GM10847 (cell line): ENCODE measurements around the gene HNRNPA3.

Experiments used
- POLR2A ChIP-seq: IDR thresholded peaks from 2 replicates; pipeline ENCODE4 v1.6.1; 2011; ENCODE audit not compliant: insufficient read length; ENCODE audit errors: extremely low read depth

Gene HNRNPA3

DNA sequence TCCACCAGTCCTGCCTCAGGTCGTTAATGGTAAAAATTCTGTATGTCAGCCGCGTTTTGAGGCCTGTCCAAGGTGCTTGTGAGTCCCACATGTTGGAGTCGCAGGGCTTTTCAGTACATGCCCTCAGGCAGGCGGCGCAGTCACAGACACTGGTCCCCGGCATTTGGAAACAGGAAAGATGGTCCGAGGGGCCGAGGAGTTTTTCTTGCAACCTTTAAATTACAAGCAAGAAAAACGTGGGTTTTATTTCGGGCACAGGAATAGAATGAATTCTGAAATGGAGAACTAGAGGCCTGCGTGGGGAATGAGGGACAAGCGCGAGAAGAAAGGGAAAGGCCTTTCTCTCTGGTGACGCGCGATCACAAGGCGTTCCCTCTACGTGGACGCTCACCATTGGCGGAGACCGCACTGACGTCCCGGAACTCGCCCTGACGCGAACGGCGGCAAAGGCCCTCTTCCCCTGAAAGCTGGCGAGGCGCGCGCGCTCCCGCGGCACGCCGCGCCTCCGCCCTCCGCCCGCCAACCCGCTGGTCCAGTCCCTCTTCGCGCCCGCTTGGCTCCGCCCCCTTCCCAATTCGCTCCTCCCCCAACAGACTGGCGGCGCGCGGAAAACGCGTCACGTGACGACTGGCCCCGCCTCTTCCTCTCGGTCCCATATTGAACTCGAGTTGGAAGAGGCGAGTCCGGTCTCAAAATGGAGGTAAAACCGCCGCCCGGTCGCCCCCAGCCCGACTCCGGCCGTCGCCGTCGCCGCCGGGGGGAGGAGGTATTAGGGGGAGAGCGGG lies at the start of gene HNRNPA3:
HNRNPA3 (plus strand) TSS at position 689 of the 785 bp plus-strand sequence; CDS start at position 695, 6 bp downstream.
- TF ChIP-seq POLR2A, result peak; percentile 37

DNA sequence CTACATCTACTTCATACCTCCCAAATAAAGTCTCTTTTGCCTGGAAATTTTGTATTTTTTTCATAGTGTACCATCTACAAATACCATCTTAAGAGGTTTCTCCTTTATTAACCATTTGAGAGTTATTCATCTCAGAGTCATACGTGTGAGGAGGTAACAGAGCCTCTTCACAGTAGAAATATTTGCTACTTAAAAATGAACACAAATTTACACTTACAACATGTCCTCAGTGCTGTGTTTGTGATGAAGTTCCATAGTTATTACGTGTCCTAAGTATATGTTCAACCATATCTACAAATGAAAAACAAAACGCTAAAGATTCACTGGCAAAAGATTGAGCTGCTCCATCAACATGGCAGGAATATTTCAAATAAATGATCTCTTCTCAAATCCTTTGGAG lies 48.5 kb upstream of the HNRNPA3 start:
- no peak for TF ChIP-seq POLR2A

DNA sequence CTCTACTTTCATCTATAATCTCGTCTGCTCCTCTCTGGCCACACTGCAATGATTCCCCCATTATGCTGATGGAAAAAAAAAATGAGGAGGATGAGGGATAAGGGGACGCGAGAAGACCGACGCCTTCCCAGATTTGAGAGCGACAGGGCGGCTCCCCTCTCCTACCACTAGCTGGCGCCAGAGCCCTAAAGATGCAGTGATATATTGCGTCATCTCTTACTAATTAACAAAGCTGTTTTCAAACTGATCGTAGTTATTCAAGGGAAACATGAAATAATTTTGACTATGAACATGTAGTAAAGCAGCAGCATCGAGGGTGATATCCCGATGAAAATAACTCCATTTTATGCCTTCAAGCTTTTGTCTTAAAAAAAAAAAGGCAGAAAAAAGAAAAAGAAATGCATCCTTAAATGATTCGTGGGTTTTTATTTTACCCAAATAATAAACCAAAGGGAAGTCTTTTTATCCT lies 48.0 kb upstream of the HNRNPA3 start:
- no peak for TF ChIP-seq POLR2A

DNA sequence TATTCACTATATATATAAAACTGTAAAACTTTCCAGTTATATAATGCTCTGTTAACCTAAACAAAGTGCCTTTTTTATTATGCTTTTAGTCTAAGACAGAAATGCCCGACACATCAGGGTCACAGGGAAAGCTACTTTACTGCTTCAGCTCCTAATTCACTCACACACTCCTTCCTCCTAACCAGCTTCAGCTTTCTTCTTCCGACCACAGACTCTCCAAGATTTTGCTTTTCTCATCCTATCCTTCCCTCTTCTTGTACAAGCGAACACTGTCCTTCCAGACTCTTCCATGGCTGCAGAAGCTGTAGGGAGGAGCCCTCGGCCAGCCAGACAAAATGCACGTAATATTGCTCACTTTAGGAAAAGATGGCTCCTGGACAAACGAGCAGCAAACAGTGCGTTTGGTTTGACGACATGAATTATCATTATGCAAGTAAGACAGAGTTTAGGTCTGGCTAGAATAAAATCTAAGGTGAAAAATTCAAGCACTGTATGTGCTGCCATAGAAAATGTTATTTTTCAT lies 47.5 kb upstream of the HNRNPA3 start:
- TF ChIP-seq POLR2A, result no peak

DNA sequence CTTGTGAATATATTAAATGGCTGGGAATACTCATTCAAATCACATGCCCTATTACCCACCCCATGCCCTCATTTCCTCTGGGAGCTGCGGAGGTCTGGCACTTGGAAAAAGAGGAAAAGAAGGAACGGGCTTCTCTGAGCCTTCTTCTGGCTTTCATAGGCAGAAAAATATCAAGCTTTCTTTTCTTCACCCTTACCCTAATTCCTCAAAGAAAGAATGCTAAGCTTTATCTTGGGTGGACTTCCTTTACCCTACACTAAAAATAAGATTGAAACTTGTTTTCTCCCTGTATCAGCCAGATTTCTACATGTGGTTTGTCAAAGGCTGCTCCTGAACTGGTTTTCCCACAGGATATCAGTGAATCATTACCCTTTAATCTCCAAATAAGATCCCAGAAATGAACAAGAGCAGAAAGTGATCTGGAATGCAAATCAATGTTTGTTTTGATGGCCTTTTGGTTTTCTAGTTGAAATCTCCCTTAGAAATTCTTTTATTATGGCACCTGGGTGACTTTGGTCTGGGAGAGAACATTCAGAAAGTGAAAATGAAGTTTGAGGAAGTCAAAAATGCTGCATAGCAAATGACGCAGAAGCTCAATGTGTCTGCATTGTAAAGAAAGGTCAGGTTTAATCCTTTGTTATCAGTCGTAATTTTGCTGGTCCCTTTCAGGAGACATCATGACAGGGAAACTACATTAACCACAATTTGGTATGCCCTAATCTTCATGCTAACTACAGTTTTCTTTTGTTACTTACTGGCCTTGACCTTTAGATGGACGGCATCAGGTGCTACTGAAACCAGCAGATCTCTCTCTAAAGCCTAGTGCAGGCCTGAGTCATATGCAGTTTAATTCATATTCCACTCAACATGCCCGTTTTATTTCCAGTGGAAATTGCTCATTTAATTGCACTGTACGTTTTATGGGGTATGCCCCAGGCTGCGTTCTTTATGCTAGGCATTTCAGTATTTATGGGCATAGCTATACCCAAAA lies 46.6 kb upstream of the HNRNPA3 start:
- no peak for TF ChIP-seq POLR2A

DNA sequence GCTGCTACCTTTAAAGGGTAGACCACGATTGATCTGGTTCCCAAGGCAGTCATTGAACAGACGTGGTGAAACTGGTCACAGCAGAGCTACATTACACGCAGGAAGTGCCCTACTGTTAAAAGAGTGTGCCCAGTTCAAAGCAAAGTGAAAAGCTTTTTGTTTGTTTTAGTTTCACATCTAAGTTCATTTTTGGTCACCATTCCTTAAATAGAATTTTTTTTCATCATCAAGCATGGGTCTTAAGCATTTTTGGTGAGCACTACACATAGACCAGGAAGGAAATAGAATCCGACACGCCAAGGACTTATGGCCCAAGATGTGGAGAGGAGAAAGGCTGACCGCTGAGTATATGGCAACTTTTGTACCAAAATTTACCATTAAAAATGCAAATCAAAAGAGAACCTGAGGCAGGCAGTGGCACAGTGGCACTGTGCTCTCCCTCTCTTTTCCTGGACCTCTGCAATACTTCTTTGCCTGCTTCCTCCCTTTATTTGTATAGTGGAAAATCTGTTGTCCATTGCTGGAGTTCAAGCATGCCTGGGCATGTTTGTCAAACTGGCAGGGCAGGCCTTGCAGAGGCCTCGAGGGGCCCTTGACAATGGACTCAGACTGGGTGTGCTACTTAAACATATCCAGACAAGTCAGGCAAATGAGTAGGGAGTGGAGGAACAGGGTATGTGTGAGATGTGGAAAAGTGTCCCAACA lies 42.6 kb upstream of the HNRNPA3 start:
- TF ChIP-seq POLR2A, result no peak

DNA sequence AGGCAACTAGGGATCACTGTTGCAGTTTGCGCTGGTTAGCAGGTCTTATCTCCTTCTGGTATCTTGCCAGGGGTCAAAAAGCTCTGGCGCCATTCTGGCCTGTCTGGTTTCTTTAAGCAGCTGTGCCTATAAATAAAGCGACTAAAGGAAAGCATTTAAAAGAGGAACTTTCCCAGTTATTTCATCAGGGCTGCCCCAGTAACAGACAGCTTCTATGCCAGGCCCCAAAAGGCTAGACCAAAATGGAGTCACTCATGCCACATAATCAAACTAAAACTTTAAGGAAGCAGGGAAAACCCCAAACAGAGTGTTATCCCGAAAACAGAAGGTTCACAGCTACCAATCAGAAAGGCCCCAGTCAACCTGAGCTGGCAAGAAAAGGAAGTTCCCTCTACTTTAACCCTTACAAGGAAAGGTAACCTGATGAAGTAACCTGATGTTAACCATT lies 41.2 kb upstream of the HNRNPA3 start:
- no peak for TF ChIP-seq POLR2A

DNA sequence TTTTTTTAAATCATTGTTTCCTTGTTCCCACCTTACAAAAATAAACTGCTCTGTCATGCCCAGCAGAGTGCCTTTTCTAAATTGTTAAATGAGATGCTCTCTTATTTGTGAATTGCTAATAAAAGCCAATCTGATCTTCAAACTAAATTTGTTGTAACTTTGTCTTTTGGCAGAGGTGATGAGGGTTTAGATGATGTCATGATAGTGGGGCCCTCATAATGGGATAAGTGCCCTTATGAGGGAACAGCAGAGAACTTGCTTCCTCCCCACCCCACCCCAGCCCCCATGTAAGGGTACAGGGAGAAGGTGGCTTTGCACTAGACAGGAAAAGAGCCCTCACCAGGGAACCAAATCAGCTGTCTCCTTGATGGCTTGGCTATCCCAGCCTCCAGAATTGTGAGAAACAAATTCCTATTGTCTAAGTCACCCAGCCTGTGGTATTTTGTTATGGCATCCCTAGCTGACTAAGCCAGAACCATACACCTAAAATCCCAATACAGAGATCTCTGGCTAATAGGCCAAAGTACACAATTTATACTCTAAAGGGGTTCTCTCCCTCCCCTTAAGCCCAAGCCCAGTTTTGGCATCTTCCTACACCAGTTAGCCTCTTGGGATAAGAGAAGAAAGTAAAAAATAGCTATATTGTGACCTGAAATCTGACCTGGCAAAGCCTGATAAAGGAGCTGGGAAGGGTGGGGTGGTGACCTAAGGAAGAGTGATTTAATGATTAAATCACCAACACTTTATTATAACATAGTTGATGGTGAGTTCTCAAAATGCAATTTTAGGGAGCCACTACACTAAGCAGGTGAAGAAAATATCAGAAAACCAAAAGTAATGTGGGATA lies 40.3 kb upstream of the HNRNPA3 start:
- TF ChIP-seq POLR2A, result no peak

DNA sequence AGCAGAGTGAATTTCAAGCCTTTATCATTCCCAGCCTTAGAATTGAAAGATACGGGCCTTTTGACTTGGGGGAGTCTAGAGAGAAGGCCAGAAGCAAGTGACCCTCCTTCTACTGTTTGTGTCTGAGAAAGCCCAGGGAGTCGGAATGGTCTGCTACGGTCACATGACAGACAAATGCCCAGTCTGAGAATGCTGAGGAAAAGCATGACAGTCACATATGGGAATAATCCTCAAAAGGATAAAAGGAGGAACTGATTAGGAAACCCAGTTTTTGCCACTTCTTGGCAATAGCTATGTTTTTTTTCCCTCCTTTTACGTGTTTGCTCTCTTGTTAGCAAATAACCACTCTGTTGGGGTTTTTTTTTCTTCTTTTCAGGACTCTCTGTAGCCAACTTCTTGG lies 38.1 kb upstream of the HNRNPA3 start:
- no peak for TF ChIP-seq POLR2A

DNA sequence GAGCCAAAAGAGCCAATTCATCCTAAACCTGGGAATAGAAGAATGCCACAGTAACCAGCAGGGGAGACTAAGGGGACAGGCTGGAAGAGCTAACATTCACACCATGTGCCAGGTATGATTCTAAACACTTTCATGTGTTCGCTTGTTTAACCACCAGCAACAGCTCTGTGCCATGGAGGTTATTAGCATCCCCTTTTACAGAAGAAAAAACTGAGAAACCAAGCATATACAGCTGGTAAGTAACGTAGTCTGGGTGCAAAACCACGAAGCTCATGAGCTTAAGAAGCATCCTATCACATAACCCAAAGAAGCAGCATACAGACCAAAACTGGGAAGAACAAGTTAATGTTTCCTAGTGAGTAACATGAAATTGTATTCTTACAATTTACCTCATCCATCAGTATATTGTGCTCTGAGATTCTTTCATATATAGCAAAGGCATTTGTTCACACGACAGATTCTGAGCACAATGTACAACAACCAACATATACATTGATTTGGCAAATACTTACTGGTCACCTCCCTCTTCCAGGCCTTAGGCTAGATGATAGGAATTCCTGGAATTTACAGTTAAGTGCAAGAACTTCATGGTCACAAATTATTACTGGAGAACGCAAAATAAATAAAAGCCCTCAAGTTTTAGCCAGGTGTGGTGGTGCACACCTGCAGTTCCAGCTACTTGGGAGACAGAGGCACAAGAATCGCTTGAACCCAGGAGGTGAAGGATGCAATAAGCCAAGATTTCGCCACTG lies 36.5 kb upstream of the HNRNPA3 start:
- no peak for TF ChIP-seq POLR2A

DNA sequence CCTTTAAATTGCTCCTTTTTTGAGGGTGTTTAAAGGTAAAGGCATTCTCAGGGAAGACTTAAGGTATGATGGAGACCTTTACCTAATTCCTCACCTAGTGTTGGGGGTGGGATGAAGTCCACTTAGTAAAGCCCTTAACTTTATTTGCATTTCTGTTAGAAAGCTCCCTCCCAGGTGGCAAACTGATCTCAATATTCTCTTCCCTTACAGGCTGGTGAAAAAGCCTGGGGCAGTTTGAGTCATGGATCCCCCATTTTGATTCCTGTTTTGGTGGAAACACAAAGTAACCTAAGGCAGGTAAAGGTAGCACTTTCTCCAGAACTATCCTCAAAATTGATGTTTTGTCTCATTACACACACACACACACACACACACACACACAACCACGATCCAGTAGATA lies 33.8 kb upstream of the HNRNPA3 start:
- TF ChIP-seq POLR2A, result no peak

DNA sequence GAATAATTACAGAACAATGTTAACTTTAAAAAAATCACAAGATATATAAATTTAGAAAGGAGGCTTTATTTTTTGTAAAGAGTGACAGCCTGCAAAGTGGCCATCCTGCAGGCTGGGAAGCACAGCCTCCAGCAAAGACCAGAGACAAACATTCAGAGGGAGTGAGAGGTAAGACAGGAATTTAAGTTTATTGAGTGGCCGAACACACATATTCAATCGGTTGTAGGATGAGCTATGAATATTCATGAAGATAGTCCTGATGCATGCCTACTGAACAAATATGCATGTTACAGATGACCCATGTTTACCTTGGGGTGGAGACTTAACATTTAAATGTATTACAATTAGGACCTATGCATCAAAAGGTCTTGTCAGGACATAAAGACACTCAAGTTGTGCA lies 33.4 kb upstream of the HNRNPA3 start:
- TF ChIP-seq POLR2A, result no peak

DNA sequence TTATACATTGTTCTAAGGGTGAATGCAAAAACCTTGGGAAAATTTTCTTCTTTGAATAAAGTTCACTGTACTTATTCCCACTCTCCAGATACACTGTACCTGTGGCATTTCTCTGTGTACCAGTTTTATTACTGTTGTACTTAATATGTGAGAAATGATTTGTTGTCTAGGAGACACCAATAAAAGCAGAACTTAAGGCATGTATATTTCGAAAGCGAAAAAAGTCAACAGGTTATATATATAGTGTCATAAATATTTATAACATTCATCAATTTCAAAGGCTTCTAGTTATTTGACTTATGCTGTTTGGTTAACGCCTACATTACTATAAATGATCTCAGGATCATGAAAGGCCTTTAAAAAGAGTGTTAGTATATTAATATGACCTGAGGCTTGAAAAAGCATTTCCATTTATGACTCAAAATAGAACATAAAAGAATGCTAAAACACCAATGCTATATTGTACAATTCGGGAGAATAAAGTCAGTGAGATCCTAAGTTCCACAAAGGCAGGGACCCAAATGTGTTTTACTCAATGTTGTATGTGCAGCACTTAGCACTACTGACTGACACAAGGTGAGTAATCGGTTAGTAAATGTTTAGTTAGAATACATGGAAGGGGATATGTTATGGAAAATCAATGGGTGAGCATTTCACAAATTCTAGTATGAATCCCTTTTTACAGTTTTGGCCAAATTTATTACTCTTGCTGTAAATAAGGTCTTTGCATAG lies 32.2 kb upstream of the HNRNPA3 start:
- no peak for TF ChIP-seq POLR2A
